Loucy (cell line): ENCODE measurements around the gene FGD6.

Experiments
- CTCF ChIP-seq: fragments of 200-600 bp; sonication (generic); conservative IDR thresholded peaks from 2 replicates; pipeline ENCODE4 v1.5.1; 2014; ENCODE audit warnings: mild to moderate bottlenecking, antibody characterized with exemption, low read length
- EZH2phosphoT487 ChIP-seq: fragments of 200-600 bp; IDR thresholded peaks from 2 replicates; pipeline ENCODE4 v1.6.1; 2018; ENCODE audit warnings: antibody characterized with exemption, mild to moderate bottlenecking, moderate library complexity, borderline replicate concordance

- TF ChIP-seq CTCF (no peak), EZH2phosphoT487 (no peak)
Measured at GRCh38 chr12:95205016-95205624, 12.1 kb downstream of the FGD6 start.
